SKM-1 (cell line): ENCODE results near the gene PAX5.
A peak's percentile ranks its signal among the peaks of the same experiment; 100 is the strongest.

Source experiments
- DNase-seq: peaks from one replicate; lab custom pipeline; 2025; ENCODE audit not compliant: unreplicated experiment; lab: John Stamatoyannopoulos, UW

PAX5 gene

DNA sequence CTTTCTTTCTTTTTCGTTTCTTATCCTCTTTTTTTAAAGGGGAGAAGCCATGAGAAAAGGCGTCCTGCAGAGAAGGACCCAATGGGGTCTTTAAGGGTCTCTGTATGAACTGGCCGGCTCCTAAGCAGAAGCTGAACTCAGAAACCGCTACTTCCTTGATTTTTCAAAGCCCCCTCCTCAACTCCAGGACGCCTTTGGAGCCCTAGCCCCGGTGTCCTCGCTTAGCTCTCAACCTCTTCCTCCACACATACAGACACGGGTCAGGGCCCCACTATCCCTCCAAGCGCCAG, 8.3 kb downstream of the PAX5 start:
- no peak for DNase-seq

DNA sequence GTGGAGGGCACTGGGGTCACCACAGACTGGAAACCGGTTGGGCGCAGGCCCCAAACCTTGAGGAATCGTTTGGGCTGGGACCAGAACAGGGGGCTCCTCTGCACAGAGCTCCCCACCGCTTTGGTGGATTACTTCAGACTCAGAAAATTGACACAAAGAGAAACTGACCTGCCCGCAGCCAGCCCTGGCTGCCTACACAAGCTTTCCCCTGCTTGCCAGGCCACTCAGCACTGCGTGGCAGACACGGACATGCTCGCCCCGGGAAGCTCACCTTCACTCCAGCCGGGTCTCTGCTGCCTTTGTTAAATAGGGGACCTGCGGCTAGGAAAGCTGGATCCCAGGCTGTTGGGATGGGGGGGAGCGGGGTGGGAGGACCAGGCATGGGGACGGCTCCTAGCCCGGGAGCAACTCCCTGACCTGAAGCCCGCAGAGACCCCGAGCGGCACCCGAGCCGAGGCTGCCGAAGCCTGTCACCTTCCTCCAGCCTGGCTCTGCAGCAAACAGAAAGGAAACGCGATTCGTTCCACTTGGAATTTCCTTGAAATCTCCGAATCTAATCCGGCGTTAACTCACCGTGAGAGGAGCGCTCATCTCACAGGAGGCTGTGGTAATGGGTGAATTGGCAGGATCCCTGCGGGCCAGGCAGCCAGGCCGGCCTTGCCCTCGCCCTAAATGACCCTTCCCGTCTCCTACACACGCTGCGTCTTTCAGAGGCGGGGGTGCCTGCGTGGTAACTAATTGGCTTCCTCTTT, 8.8 kb downstream of the PAX5 start:
- DNase-seq = no peak

DNA sequence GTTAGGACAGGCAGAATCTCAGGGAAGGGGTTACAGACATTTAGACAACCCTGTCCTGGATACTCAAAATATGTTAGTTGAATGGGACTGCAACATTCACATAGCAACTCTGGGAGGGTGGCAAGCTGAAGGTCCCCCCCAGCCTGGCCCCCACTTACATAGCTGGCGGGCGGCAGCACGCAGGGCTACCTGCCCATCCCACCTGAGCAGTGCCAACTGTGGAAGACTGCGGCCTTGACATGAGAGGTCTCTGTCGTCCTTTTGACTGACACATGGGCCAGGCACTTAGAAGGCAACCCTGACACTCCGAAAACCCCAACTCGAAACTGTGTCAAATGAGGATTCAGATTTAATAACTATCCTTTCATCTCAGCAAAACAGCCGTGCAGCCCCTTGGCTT, 16.5 kb downstream of the PAX5 start:
- DNase-seq = no peak

DNA sequence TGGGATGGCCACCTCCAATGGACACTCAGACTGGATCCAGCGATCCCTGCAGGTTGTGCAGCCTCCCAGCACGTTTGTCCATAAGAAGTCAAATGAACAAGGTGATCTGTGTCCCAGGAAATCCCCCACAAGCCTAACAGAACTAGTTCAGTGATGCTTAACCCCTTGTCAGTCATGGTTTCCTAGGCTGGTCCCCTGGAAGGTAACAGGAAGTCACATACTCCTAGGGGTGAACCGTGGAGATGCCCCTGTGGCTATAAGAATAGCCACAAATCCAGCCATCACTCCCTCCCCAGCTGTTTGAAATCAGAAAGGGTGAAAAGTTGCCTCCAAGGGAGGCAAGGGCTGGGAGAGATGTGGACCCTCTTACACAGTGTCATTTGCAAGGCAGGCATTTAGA, 22.5 kb downstream of the PAX5 start:
- no peak for DNase-seq

GRCh38 chr9:37010976-37011375, 23.1 kb downstream of the PAX5 start:
- DNase-seq = no peak

DNA sequence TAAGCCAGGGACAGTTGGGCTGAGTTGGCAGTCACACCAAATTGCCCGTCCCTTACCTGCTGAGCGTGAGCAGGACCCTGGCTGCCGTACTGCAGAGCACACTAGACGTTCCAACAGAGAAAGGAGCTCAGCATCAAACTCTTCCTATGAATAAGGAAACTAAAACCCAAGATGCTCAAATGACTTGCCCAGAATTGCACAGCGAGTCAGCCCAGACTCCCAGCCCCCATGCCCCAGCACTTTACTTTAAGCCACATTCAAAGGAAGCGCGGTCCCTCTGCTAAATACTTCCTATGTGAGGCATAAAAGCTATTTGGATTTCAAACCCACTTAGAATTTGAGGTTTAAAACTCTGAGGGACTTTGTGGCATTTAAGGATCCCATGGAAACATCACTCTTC, 23.9 kb downstream of the PAX5 start:
- DNase-seq = no peak

DNA sequence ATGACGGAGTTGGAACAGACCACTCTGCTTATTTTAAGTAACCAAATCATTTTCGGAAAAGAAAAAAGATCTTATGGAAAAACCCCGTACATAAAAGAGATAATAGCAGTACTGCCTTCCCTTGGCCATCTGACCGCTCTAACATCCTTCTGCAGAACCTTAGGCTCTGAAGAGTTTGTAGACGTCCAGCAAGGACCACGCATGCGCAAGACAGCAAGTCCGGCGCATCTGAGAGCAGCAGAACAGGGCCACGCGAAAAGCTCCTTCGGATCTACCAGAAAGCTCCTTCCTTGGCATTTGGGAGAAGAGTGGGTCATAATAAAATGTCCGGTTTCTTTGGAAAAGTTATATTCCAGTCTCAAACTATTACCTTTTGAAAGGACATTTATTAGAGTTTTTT, 26.8 kb downstream of the PAX5 start:
- no peak for DNase-seq

DNA sequence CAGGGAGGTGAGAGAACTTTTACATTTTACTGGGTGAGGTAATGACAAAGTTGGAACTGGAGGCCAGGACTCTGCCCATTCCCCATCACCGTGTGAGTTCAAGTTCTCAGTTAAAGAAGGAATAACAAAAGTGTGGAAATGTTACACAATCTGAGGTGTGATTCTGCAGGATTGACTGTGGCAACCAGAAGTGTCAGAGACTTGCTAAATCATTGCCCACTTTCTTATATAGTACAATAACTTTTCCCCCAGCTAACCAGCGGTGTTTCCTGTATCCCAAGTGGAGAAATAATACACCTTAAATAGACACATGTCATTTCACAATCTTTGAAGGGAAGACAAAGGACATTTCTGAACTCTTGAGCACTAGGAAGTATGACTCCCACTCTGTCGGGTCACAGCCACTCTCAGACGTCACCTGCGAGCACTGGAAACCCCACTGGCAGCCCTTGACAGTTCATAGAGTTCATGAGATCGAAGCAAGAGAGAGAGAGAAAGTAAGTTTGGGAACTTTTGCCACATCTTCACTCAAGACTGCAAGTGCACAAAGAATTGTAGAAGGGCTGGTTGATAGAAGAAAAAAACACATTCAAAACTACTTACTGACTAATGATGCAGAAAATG, 28.4 kb downstream of the PAX5 start:
- DNase-seq = no peak

DNA sequence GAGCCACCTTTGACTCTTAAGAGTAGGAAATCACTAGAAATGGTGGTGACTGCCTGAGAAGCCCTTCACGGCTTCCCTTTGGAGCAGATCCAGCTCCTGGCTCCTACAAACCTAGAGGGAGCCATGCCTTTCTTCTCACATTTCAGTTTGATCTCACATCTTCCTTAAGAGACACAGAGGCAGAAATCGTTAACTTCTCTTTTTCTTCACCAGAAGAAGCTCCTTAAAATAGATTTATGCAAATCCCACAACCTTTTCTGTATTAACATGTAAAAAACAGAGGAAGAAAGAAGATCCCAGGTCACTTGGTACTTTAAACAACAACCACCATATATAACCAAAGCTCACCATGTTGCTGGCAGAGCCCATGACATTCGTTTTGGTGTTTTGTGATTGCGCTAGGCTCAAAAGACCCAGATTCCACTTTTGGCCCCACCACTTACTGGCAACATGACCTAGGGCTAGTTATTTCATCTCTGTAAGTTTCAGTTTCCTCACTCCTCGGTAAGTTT, 29.6 kb downstream of the PAX5 start:
- DNase-seq = no peak

- DNase-seq = no peak
Observed at GRCh38 chr9:37002413-37003217, 31.5 kb downstream of the PAX5 start.

GRCh38 chr9:37002036-37002412, 32.0 kb downstream of the PAX5 start:
- no peak for DNase-seq

GRCh38 chr9:37001459-37001858, 32.6 kb downstream of the PAX5 start:
- no peak for DNase-seq

GRCh38 chr9:36999728-37000333, 34.2 kb downstream of the PAX5 start:
- DNase-seq = no peak

DNA sequence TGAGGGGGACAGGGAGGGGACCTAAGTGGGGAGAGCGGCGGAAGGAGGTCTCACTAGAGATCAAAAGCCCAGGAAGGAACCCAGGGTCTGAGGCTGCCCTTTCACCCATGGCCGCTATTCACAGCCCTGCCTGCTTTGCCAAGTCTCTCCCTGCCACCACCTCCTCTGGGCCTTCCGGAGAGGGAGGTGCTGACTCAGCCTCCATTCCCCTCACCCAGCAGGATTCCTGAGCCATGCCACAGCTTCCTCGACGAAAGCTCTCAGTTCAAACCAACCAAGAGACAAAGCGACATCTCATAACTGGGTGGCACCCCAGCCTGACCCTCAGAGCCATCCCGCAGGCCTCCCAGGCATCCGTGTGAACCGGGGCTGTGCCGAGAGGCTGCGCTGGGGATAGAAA, 36.7 kb downstream of the PAX5 start:
- DNase-seq = no peak

GRCh38 chr9:36996706-36997086, 37.4 kb downstream of the PAX5 start:
- DNase-seq = no peak

- DNase-seq = peak; percentile 40
Observed at GRCh38 chr9:36995927-36996705, 38.0 kb downstream of the PAX5 start.

- DNase-seq = no peak
Observed at GRCh38 chr9:36993933-36994764, 39.9 kb downstream of the PAX5 start.

DNA sequence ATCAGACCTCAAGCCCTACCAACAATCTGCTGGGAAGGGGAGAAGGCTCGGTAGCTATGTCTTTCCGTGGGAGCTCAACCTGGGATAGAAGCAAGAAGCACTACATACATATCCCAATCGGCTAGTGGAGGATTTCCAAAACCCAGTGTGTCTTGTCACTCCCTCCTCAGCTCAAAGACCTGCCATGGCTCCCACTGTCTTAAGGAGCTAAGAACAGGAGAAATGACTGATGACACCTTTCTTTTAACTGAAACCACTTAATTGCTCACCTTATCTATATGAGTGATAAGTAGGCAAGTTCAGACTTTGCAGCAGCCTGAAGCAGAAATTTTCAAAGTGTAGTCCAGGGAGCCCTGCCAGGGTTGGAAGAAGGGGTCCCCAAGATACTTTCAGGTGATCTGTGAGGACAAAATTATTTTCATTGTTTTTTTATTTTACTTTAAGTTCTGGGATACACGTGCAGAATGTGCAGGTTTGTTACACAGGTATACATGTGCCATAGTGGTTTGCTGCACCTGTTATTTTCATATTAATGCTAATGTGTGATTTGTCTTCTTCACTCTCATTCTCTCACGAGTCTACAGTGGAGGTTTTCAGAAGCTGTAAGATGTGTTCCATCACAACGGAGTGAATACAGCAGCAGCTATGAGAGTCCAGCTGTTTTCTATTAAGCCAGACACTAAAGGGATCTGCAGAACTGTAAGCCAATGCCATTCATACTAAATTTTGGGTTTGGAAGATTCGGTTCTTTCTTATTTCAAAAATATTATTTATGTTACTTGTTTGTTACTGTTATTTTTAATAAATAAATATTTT, 41.4 kb downstream of the PAX5 start:
- DNase-seq = no peak

DNA sequence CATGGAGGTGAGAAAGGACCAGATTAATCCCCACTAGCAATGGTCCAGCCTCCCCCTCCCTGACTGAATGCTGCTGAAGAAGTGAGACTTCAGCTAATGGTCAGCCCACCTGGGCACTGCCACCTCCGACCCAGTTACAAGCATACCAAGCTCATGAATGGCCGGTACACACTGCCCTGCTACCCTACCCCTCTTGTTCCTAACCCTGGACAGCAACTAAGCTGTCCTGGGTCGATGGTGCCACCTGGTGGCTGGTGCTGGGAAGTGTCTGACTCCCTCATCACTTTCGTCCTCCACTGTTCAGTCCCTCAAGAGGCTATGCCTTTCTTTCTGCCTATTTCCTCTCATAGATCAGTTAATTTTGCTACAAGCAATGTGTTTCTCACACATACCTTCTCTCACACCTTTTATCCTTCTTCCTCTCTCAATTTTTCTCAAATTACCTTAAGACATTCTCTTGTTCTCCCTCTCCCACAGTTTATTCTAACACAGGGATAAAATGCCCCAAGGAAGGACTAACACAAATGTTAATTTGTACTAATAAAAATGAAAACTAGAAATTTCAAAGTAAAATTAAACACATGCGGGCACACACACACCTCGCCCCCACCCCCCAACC, 42.4 kb downstream of the PAX5 start:
- no peak for DNase-seq
